Measurements from ENCODE around the gene STX11.
"Not testable (repeated sequence)": the region's sequence is repeated elsewhere in the genome, so short reads cannot be mapped to it uniquely, and the experiment has no call there.

Gene STX11

GRCh38 chr6:144170044-144170443 lies 19.7 kb downstream of the STX11 start:
- in situ Hi-C loops (cut with MboI; ENCODE audit: low sequenced_read_pairs) = no loop called here

GRCh38 chr6:144171406-144171805 lies 21.1 kb downstream of the STX11 start:
- in situ Hi-C loops (cut with MboI; ENCODE audit: low sequenced_read_pairs) = no loop called here

- in situ Hi-C loops (cut with MboI; ENCODE audit: low sequenced_read_pairs) = no loop called here
Measured at GRCh38 chr6:144174006-144174405, 23.7 kb downstream of the STX11 start.

GRCh38 chr6:144176043-144176442 lies 25.7 kb downstream of the STX11 start:
- in situ Hi-C loops (cut with MboI; ENCODE audit: low sequenced_read_pairs) = no loop called here

GRCh38 chr6:144177726-144178125 lies 27.4 kb downstream of the STX11 start:
- in situ Hi-C loops (cut with MboI; ENCODE audit: low sequenced_read_pairs) = no loop called here

- in situ Hi-C loops (cut with MboI; ENCODE audit: low sequenced_read_pairs) = no loop called here
Measured at GRCh38 chr6:144178323-144178722, 28.0 kb downstream of the STX11 start.

GRCh38 chr6:144179237-144179636 lies 28.9 kb downstream of the STX11 start:
- in situ Hi-C loops (cut with MboI; ENCODE audit: low sequenced_read_pairs) = no loop called here

- in situ Hi-C loops (cut with MboI; ENCODE audit: low sequenced_read_pairs) = no loop called here
Measured at GRCh38 chr6:144179828-144180227, 29.5 kb downstream of the STX11 start.

- in situ Hi-C loops (cut with MboI; ENCODE audit: low sequenced_read_pairs) = not testable (repeated sequence)
Measured at GRCh38 chr6:144180354-144180753, 30.0 kb downstream of the STX11 start.

GRCh38 chr6:144181639-144182038 lies 31.3 kb downstream of the STX11 start:
- in situ Hi-C loops (cut with MboI; ENCODE audit: low sequenced_read_pairs) = no loop called here

- in situ Hi-C loops (cut with MboI; ENCODE audit: low sequenced_read_pairs) = not testable (repeated sequence)
Measured at GRCh38 chr6:144184186-144184585, 33.9 kb downstream of the STX11 start.

- in situ Hi-C loops (cut with MboI; ENCODE audit: low sequenced_read_pairs) = no loop called here
Measured at GRCh38 chr6:144185133-144185836, 35.0 kb downstream of the STX11 start.

GRCh38 chr6:144186817-144187625 lies 36.7 kb downstream of the STX11 start:
- in situ Hi-C loops (cut with MboI; ENCODE audit: low sequenced_read_pairs) = no loop called here

- in situ Hi-C loops (cut with MboI; ENCODE audit: low sequenced_read_pairs) = no loop called here
Measured at GRCh38 chr6:144189351-144189750, 39.0 kb downstream of the STX11 start.

GRCh38 chr6:144190080-144190479 lies 39.8 kb downstream of the STX11 start:
- in situ Hi-C loops (cut with MboI; ENCODE audit: low sequenced_read_pairs) = no loop called here

- in situ Hi-C loops (cut with MboI; ENCODE audit: low sequenced_read_pairs) = no loop called here
Measured at GRCh38 chr6:144190593-144190992, 40.3 kb downstream of the STX11 start.

GRCh38 chr6:144193181-144193580 lies 42.9 kb downstream of the STX11 start:
- in situ Hi-C loops (cut with MboI; ENCODE audit: low sequenced_read_pairs) = no loop called here

GRCh38 chr6:144194293-144194810 lies 44.0 kb downstream of the STX11 start:
- in situ Hi-C loops (cut with MboI; ENCODE audit: low sequenced_read_pairs) = no loop called here

- in situ Hi-C loops (cut with MboI; ENCODE audit: low sequenced_read_pairs) = no loop called here
Measured at GRCh38 chr6:144195671-144196270, 45.5 kb downstream of the STX11 start.

GRCh38 chr6:144197919-144198318 lies 47.6 kb downstream of the STX11 start:
- in situ Hi-C loops (cut with MboI; ENCODE audit: low sequenced_read_pairs) = no loop called here

GRCh38 chr6:144202879-144203468 lies 52.7 kb downstream of the STX11 start:
- in situ Hi-C loops (cut with MboI; ENCODE audit: low sequenced_read_pairs) = no loop called here
